Tibial artery (tissue), 4 donors: ENCODE results near the gene TGFA.

Experiments
- DNase-seq, 2 donors: peaks; one replicate each; pipeline ENCODE4 v3.0.0-alpha.2; 2019
- H3K27ac ChIP-seq, 2 donors: fragments of 200-600 bp; sonication (generic) in 1 of 2; 1 replicate in 1 of 2; 2 replicates in 1 of 2; pipeline ENCODE4 v1.5.1; 2018 to 2019; ENCODE audit warnings: mild to moderate bottlenecking in 1 of 2
- H3K27me3 ChIP-seq, 2 donors: fragments of 200-600 bp; sonication (generic) in 1 of 2; one replicate each; pipeline versions ENCODE4 v1.5.1 to v1.6.0; 2016 to 2019
- H3K36me3 ChIP-seq, 3 donors: fragments of 200-600 bp; sonication (generic) in 2 of 3; one replicate each; pipeline ENCODE4 v1.5.1; 2016 to 2019; ENCODE audit warnings: mild to moderate bottlenecking in 2 of 3
- H3K4me1 ChIP-seq, 4 donors: fragments of 200-600 bp; sonication (generic) in 2 of 4; 1 replicate in 3 of 4; 2 replicates in 1 of 4; pipeline ENCODE4 v1.5.1; 2016 to 2019
- H3K4me3 ChIP-seq, 2 donors: fragments of 200-600 bp; sonication (generic) in 1 of 2; 1 replicate in 1 of 2; 2 replicates in 1 of 2; pipeline ENCODE4 v1.5.1; 2018 to 2019; ENCODE audit warnings: mild to moderate bottlenecking in 2 of 2
- H3K9me3 ChIP-seq, 3 donors: fragments of 200-600 bp; sonication (generic) in 1 of 3; one replicate each; pipeline ENCODE4 v1.5.1; 2016 to 2019
- intact Hi-C: fragments of 100-400 bp; cut with DNase I; formaldehyde crosslinking; loops from one replicate; pipeline ENCODE4 v1.15.0; 2023; ENCODE audit warnings: low total_unique reads
- TF ChIP-seq, protein P1 (sequence below), 2 experiments: fragments of 200-600 bp in 1 of 2; fragments of 450-650 bp in 1 of 2; IDR thresholded peaks; one replicate each; pipeline ENCODE4 v1.5.1; 2017 to 2019; ENCODE audit warnings: antibody characterized with exemption in 2 of 2, mild to moderate bottlenecking in 1 of 2, moderate library complexity in 1 of 2

TGFA gene

DNA sequence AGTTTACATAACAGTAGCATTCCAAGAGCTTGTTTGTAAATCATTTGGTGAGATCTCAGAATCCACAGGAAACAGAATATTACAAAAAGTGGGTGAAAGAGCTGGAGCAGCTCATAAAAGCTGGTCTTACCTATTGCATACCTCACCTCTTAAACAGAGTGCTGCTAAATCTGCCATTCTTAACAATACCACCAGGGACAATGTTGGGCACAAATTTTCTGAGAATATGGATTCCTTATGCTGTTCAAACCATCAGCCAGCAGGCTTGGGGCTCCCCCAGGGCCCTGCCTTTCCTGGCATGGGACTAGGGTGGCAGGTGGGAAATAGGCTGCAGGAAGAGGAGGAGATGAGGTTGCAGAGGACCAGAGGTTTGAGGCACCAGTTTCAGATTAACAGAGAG is 55.6 kb downstream of the TGFA start:
- Histone ChIP-seq H3K4me1 (no peaks in the 10 kb centered on the region), H3K27ac (no peak overlapping the region), H3K9me3 (no peaks in the 10 kb centered on the region), H3K27me3 (peaks cover 0 to 12% of the 10 kb centered on the region in 2 donors), H3K4me3 (no peak overlapping the region), H3K36me3 (no peaks in the 10 kb centered on the region)
- no peak for DNase-seq
- intact Hi-C loops: no loop called here
- TF ChIP-seq, protein P1, sequence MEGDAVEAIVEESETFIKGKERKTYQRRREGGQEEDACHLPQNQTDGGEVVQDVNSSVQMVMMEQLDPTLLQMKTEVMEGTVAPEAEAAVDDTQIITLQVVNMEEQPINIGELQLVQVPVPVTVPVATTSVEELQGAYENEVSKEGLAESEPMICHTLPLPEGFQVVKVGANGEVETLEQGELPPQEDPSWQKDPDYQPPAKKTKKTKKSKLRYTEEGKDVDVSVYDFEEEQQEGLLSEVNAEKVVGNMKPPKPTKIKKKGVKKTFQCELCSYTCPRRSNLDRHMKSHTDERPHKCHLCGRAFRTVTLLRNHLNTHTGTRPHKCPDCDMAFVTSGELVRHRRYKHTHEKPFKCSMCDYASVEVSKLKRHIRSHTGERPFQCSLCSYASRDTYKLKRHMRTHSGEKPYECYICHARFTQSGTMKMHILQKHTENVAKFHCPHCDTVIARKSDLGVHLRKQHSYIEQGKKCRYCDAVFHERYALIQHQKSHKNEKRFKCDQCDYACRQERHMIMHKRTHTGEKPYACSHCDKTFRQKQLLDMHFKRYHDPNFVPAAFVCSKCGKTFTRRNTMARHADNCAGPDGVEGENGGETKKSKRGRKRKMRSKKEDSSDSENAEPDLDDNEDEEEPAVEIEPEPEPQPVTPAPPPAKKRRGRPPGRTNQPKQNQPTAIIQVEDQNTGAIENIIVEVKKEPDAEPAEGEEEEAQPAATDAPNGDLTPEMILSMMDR (IDR thresholded peaks at IDR 0.05): no peak

- no peak overlapping the region for H3K27ac ChIP-seq
- peaks cover 0 to 8% of the 10 kb centered on the region in 2 donors for H3K27me3 ChIP-seq
- TF ChIP-seq, protein P1 (IDR thresholded peaks at IDR 0.05): no peak
- H3K4me1 ChIP-seq: no peaks in the 10 kb centered on the region
- intact Hi-C loops: no loop called here
- H3K9me3 ChIP-seq: no peaks in the 10 kb centered on the region
- no peaks in the 10 kb centered on the region for H3K36me3 ChIP-seq
- no peak for DNase-seq
- H3K4me3 ChIP-seq: no peak overlapping the region
Measured at GRCh38 chr2:70496819-70497218, 56.8 kb downstream of the TGFA start.

DNA sequence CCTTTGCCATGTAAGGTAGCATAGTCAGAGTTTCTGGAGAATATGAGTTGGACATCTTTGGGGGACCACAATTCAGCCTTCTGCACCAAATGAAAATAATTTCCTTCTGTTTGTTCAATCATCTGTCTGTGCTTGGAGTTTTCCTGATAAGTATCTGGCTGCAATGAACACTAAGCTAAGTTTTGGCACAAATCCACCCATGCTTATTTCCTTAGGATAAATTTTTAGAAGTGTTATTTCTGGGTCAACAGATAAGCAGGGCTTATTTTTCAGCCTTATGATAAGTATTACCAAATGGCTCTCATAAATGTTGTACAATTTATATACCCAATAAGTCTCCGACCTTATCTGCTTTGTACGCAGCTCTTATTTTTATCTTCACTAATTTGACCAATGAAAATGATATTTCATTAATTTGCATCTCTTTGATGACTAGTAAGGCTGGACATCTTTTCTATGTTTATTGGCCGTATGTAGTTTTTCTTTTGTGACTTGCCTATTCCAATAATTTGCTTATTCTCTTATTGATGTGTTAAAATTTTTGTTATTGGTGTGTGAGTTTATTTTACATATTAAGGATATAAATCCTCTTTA is 59.2 kb downstream of the TGFA start:
- Histone ChIP-seq H3K4me3 (no peak overlapping the region), H3K27me3 (peaks cover 0 to 8% of the 10 kb centered on the region in 2 donors), H3K27ac (no peak overlapping the region), H3K9me3 (no peaks in the 10 kb centered on the region), H3K36me3 (no peaks in the 10 kb centered on the region), H3K4me1 (no peaks in the 10 kb centered on the region)
- intact Hi-C loops: no loop called here
- DNase-seq: no peak
- TF ChIP-seq, protein P1 (IDR thresholded peaks at IDR 0.05): no peak

GRCh38 chr2:70490381-70490780 is 63.2 kb downstream of the TGFA start:
- intact Hi-C loops: no loop called here
- peaks cover 0 to 7% of the 10 kb centered on the region in 2 donors for H3K27me3 ChIP-seq
- no peak overlapping the region for H3K4me3 ChIP-seq
- no peaks in the 10 kb centered on the region for H3K4me1 ChIP-seq
- TF ChIP-seq, protein P1 (IDR thresholded peaks at IDR 0.05): no peak
- DNase-seq: no peak
- no peak overlapping the region for H3K27ac ChIP-seq
- no peaks in the 10 kb centered on the region for H3K36me3 ChIP-seq
- no peaks in the 10 kb centered on the region for H3K9me3 ChIP-seq

- intact Hi-C loops: loop anchor here (5.0 kb wide), 1 partner anchor 1478 kb away; no protein-coding TSS in a partner anchor
- peaks cover 0 to 7% of the 10 kb centered on the region in 2 donors for H3K27me3 ChIP-seq
- H3K9me3 ChIP-seq: no peaks in the 10 kb centered on the region
- TF ChIP-seq, protein P1 (IDR thresholded peaks at IDR 0.05): no peak
- no peak for DNase-seq
- no peak overlapping the region for H3K27ac ChIP-seq
- no peaks in the 10 kb centered on the region for H3K4me1 ChIP-seq
- no peaks in the 10 kb centered on the region for H3K36me3 ChIP-seq
- H3K4me3 ChIP-seq: no peak overlapping the region
Measured at GRCh38 chr2:70489165-70489564, 64.5 kb downstream of the TGFA start.

DNA sequence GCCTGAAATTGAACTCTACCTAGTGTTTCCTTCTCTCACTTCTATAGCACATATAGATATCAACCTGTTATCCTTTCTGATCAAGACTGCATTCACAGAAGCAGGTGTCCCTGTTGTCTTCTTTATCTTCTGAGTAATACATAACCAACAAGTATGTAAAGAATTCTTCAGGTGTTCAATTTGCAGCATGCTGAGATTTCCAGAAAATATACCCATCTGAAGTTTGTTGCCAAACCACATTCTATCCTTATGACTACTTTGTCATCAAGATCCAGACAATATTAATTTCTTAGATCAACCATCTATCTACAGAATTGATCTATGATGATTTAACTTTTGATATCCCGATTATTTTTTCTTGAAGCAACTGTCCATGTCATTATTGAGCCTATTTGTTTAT is 69.5 kb downstream of the TGFA start:
- Histone ChIP-seq H3K36me3 (no peaks in the 10 kb centered on the region), H3K27me3 (peaks cover 0 to 3% of the 10 kb centered on the region in 2 donors), H3K27ac (no peak overlapping the region), H3K4me1 (no peaks in the 10 kb centered on the region), H3K9me3 (peaks cover 0 to 5% (median 3%) of the 10 kb centered on the region in 3 donors), H3K4me3 (no peak overlapping the region)
- no peak for DNase-seq
- intact Hi-C loops: no loop called here
- TF ChIP-seq, protein P1 (IDR thresholded peaks at IDR 0.05): no peak
